ENCODE measurements around the gene NKAIN2. TPM values are rescaled to one million over a fixed set of nuclear protein-coding genes. Genes with fewer than 3 reads are reported as not detected.

The NKAIN2 gene
- total and polyA plus RNA-seq, 9 of the 15 experiments (the other 6 are each of a cell fraction or from before 2014, with no cell fraction given), result not detected

DNA sequence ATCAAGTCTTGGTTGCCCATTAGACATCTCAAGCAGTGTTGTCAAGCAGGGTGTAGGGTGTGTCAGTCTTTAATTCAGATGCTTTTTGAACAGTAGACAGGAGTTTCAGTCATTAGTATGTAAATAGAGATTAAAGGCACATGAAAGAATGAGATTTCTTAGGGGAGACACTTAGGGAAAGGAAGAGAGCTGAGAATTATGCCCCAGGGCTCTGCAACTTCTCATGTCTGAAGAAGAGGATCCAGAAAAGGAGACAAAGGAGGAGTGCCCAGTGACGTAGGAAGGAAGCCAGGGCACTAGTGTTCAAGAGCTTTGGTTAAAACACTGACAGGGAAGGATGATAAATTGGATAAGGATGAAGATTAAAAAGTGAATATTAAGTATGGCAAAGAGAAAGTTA is 569.7 kb downstream of the NKAIN2 start (continued):
- TF ChIP-seq NKRF (IDR thresholded peaks at IDR 0.05; ENCODE audit: borderline replicate concordance) (no peak), SRSF7 (optimal IDR thresholded peaks at IDR 0.05; ENCODE audit: low read depth, low read length) (no peak), ZFP30 (CRISPR knock-in tag; IDR thresholded peaks at IDR 0.05; ENCODE audit: borderline replicate concordance) (no peak), ZNF551 (CRISPR knock-in tag; IDR thresholded peaks at IDR 0.05) (no peak), CHCHD3 (CRISPR knock-in tag; IDR thresholded peaks at IDR 0.05) (no peak), ZNF764 (CRISPR knock-in tag; IDR thresholded peaks at IDR 0.05; ENCODE audit: low read depth) (no peak), MAFF (IDR thresholded peaks at IDR 0.05; ENCODE audit: low read length) (no peak), RCOR1 (IDR thresholded peaks at IDR 0.05; ENCODE audit: borderline replicate concordance in 1 of 2, low read depth in 2 of 2, low read length in 2 of 2) (no peak)
- TF ChIP-seq, protein P1, sequence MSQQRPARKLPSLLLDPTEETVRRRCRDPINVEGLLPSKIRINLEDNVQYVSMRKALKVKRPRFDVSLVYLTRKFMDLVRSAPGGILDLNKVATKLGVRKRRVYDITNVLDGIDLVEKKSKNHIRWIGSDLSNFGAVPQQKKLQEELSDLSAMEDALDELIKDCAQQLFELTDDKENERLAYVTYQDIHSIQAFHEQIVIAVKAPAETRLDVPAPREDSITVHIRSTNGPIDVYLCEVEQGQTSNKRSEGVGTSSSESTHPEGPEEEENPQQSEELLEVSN (IDR thresholded peaks at IDR 0.05; ENCODE audit: borderline replicate concordance in 1 of 2, extremely low read depth in 1 of 2, insufficient read depth in 1 of 2, insufficient read length in 1 of 2, low read depth in 1 of 2, low read length in 1 of 2, poor library complexity in 1 of 2, severe bottlenecking in 1 of 2), result no peak
- TF ChIP-seq, protein P2, sequence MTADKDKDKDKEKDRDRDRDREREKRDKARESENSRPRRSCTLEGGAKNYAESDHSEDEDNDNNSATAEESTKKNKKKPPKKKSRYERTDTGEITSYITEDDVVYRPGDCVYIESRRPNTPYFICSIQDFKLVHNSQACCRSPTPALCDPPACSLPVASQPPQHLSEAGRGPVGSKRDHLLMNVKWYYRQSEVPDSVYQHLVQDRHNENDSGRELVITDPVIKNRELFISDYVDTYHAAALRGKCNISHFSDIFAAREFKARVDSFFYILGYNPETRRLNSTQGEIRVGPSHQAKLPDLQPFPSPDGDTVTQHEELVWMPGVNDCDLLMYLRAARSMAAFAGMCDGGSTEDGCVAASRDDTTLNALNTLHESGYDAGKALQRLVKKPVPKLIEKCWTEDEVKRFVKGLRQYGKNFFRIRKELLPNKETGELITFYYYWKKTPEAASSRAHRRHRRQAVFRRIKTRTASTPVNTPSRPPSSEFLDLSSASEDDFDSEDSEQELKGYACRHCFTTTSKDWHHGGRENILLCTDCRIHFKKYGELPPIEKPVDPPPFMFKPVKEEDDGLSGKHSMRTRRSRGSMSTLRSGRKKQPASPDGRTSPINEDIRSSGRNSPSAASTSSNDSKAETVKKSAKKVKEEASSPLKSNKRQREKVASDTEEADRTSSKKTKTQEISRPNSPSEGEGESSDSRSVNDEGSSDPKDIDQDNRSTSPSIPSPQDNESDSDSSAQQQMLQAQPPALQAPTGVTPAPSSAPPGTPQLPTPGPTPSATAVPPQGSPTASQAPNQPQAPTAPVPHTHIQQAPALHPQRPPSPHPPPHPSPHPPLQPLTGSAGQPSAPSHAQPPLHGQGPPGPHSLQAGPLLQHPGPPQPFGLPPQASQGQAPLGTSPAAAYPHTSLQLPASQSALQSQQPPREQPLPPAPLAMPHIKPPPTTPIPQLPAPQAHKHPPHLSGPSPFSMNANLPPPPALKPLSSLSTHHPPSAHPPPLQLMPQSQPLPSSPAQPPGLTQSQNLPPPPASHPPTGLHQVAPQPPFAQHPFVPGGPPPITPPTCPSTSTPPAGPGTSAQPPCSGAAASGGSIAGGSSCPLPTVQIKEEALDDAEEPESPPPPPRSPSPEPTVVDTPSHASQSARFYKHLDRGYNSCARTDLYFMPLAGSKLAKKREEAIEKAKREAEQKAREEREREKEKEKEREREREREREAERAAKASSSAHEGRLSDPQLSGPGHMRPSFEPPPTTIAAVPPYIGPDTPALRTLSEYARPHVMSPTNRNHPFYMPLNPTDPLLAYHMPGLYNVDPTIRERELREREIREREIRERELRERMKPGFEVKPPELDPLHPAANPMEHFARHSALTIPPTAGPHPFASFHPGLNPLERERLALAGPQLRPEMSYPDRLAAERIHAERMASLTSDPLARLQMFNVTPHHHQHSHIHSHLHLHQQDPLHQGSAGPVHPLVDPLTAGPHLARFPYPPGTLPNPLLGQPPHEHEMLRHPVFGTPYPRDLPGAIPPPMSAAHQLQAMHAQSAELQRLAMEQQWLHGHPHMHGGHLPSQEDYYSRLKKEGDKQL (CRISPR knock-in tag; IDR thresholded peaks at IDR 0.05; ENCODE audit: borderline replicate concordance), result no peak
